GM12874 (cell line): ENCODE measurements around the gene PGLYRP4.

Experiments
- TF ChIP-seq, protein P1 (sequence below): IDR thresholded peaks from 2 replicates; pipeline ENCODE4 v1.5.1; 2011; ENCODE audit warnings: low read depth, mild to moderate bottlenecking, control low read depth, low read length, moderate library complexity; ENCODE audit not compliant: insufficient read depth

Gene PGLYRP4

DNA sequence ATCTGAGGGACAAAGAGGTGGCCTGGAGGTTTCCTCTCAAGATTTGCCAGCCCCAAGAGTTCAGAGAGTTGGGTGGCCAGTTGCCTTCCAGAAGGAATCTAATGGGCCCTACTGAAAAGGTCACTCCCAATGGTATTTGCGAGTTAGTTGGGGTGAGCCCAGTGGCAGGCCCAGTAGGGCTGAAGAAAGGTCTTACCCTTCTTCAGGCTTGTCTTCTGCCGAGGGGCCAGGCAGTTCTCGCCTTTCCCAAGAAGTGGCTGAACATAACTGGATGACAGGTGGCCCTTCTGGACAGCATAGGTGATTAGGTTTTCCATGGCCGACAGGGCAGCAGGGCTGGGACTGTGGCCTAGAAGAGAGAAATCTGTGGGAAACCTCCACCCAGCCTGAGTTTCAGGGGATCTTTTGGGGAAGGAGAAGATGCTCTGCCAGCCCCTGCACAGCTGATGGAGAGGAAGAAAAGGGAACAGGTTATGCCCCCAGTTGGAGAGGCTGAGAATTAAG is 7.2 kb downstream of the PGLYRP4 start:
- TF ChIP-seq, protein P1, sequence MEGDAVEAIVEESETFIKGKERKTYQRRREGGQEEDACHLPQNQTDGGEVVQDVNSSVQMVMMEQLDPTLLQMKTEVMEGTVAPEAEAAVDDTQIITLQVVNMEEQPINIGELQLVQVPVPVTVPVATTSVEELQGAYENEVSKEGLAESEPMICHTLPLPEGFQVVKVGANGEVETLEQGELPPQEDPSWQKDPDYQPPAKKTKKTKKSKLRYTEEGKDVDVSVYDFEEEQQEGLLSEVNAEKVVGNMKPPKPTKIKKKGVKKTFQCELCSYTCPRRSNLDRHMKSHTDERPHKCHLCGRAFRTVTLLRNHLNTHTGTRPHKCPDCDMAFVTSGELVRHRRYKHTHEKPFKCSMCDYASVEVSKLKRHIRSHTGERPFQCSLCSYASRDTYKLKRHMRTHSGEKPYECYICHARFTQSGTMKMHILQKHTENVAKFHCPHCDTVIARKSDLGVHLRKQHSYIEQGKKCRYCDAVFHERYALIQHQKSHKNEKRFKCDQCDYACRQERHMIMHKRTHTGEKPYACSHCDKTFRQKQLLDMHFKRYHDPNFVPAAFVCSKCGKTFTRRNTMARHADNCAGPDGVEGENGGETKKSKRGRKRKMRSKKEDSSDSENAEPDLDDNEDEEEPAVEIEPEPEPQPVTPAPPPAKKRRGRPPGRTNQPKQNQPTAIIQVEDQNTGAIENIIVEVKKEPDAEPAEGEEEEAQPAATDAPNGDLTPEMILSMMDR: no peak

DNA sequence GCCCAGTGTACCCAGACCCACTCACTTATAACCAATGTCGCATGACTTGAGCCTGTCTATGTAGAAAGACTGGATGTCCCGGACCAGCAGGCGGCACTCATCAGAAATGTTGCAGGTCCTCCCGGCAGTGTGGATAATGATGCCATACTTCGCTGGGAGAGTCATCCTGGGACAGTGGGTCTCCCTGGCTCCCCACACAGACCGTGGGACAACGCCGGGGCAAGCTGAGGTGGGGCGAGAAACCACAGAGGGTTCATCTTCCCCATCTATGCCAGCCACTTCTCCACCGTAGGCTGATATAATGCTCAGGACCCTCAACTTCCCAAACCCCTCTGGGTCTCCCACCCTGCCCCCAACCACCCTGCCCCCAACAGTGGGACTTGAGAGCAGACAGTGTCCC is 8.3 kb downstream of the PGLYRP4 start:
- TF ChIP-seq, protein P1: no peak

DNA sequence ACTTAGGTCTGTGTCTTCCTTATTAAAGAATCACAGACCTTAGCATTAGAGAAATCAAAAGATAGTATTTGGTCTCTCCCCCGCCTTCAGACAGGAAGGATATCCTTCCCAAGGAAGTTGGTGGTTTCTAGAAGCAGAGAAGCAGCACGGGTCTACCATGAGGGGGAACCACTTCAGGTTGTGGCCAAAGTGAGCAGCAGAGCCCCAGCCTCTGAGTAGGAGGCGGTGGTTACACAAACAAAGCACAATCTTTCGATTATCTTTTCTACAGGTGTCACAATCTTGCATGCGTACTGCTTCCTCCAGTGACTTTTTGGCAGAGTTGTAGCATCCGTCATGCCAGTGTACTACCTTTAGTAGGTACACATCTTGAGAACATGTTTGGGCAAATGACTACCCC is 8.8 kb downstream of the PGLYRP4 start:
- TF ChIP-seq, protein P1: no peak

DNA sequence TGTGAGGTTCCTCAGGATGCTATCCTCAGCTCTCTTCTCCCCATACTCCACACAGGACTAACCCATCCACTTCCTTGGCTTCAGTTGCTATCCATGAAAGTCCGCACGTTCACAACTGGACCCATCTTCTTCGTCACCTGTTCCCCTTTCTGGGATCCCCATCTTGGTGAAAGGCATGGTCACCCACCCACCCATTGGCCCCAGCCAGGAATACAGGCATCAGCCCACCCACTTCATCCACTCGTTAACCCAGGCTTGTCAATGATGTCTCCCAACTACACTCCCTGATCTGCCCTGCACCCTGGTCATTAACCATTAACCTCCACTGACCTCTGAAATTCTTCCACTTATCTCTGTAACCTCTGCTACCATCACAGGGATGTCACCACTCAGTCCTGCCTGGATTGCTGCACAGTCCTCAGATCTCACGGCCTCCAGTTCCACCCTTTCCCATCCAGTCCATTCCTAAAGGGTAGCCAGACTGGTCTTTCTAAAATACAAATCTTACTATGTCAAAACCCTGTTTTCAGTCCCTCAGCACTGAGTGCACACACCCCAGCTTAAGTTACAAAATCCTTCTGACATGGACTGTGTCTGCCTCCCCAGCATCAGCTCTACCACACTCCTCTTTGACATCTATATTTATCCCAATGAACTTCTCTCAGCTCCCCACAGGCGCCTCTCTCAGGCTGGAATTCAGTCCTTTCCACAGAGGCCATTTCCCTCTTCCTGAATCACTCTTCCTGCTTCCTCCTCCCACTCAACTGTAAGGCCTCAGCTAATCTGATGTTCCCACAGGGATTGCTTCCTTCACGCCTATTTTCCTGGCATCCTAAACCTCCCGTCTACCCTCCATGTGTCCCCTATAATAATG is 10.4 kb downstream of the PGLYRP4 start:
- TF ChIP-seq, protein P1: no peak

DNA sequence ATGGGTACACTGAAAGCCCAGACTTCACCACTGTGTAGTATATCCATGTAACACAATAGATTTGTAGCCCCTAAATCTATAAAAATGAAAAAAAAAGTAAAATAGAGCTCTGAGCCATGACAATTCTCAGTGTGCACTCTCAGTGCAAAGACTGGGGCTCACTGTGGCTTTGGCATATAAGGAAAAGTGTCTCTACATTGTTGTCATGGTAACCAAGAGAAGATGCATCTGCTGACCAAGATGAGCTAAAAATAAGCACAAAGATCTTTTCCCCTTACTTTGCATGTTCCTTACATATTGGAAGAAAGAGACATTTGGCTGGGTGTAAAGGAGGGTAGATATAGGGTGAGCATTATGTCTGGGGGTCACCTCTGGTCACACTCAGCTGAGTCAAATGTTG is 12.0 kb downstream of the PGLYRP4 start:
- TF ChIP-seq, protein P1: no peak

DNA sequence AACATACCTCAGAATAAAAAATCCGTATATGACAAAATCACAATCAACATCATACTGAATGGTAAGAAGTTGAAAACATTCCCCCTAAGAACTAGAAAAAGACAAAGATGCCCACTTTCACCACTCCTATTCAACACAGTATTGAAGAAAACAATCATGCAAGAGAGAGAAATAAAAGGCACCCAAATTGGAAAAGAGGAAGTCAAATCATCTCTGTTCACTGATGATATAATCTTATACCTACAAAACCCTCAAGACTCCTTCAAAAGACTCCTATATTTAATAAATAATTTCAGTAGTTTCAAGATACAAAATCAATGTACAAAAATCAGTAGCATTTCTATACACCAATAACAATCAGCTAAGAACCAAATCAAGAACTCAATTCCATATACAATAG is 14.7 kb downstream of the PGLYRP4 start:
- TF ChIP-seq, protein P1: no peak

DNA sequence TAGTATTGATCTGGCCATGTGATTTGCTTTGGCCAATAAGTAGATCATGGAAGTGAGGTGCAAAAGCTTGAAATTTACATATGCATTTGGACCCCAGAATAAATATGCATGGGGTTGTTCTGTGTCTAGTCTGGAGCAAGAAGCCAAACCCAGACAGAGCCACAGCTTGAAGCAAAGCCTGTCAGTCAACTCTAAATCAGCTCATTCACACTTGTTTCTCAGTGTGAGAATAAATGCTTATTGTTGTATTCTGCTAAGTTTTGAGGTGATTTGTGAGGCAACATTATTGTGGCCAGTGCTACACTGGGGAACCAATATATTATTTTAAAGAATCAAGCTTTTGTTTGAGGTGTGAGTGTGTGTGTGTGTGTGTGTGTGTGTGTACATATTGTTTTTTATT is 23.7 kb downstream of the PGLYRP4 start:
- TF ChIP-seq, protein P1: no peak
